GM23248 (cell line): Measurements from ENCODE around the gene YAF2. TPM values are rescaled to one million over a fixed set of nuclear protein-coding genes. Genes with fewer than 3 reads are reported as not detected.
"Not testable (repeated sequence)": the region's sequence is repeated elsewhere in the genome, so short reads cannot be mapped to it uniquely, and the experiment has no call there.

Source experiments
- DNase-seq: peaks from one replicate; pipeline ENCODE4 v3.0.0-alpha.2; 2015
- H2AFZ ChIP-seq: fragments of 200-600 bp; sonication (generic); 2 replicates; pipeline ENCODE4 v1.6.1; 2016; ENCODE audit warnings: antibody characterized with exemption
- H3F3A ChIP-seq: fragments of 200-600 bp; sonication (generic); 2 replicates; pipeline ENCODE4 v1.6.1; 2016; ENCODE audit warnings: mild to moderate bottlenecking, antibody characterized with exemption, mixed run types; ENCODE audit not compliant: insufficient read depth
- H3K27ac ChIP-seq: fragments of 200-600 bp; sonication (generic); 2 replicates; pipeline ENCODE4 v1.5.1; 2016; ENCODE audit warnings: mild to moderate bottlenecking
- H3K27me3 ChIP-seq: fragments of 200-600 bp; sonication (generic); replicated peaks from 2 replicates; pipeline ENCODE4 v1.6.1; 2016; ENCODE audit warnings: mild to moderate bottlenecking; ENCODE audit not compliant: insufficient read depth
- H3K36me3 ChIP-seq: fragments of 200-600 bp; sonication (generic); 2 replicates; pipeline ENCODE4 v1.6.1; 2016; ENCODE audit warnings: low read depth, mild to moderate bottlenecking
- H3K4me1 ChIP-seq: fragments of 200-600 bp; sonication (generic); 2 replicates; pipeline ENCODE4 v1.6.1; 2016; ENCODE audit warnings: mild to moderate bottlenecking; ENCODE audit not compliant: insufficient read depth
- H3K4me2 ChIP-seq: fragments of 200-600 bp; sonication (generic); one replicate; pipeline ENCODE4 v1.6.1; 2016; ENCODE audit warnings: mild to moderate bottlenecking; ENCODE audit not compliant: unreplicated experiment
- H3K4me3 ChIP-seq: fragments of 200-600 bp; sonication (generic); 2 replicates; pipeline ENCODE4 v1.5.1; 2016; ENCODE audit warnings: mild to moderate bottlenecking
- H3K79me2 ChIP-seq: fragments of 200-600 bp; sonication (generic); 2 replicates; pipeline ENCODE4 v1.6.1; 2016; ENCODE audit warnings: mild to moderate bottlenecking; ENCODE audit not compliant: insufficient read depth
- H3K9ac ChIP-seq: fragments of 200-600 bp; sonication (generic); 2 replicates; pipeline ENCODE4 v1.6.1; 2016; ENCODE audit warnings: mild to moderate bottlenecking
- H3K9me2 ChIP-seq: fragments of 200-600 bp; sonication (generic); 2 replicates; pipeline ENCODE4 v1.6.1; 2016; ENCODE audit warnings: mixed run types, mild to moderate bottlenecking, moderate library complexity; ENCODE audit not compliant: insufficient read depth
- H3K9me3 ChIP-seq: fragments of 200-600 bp; sonication (generic); one replicate; pipeline ENCODE4 v1.6.1; 2017; ENCODE audit warnings: low read depth
- H4K20me1 ChIP-seq: fragments of 200-600 bp; sonication (generic); 2 replicates; pipeline ENCODE4 v1.6.0; 2016; ENCODE audit not compliant: insufficient read depth
- EZH2 ChIP-seq: fragments of 200-600 bp; sonication (generic); IDR thresholded peaks from 2 replicates; pipeline ENCODE4 v1.6.1; 2018; ENCODE audit warnings: antibody characterized with exemption, mild to moderate bottlenecking; ENCODE audit not compliant: insufficient read depth, poor library complexity, severe bottlenecking
- EZH2phosphoT487 ChIP-seq: fragments of 200-600 bp; sonication (generic); IDR thresholded peaks from 2 replicates; pipeline ENCODE4 v1.6.1; 2018; ENCODE audit warnings: antibody characterized with exemption, moderate library complexity, mild to moderate bottlenecking, low read depth; ENCODE audit not compliant: insufficient read depth
- WGBS, 2 experiments: methylation state at CpG; one replicate each; pipeline ENCODE4 v1.1.6; 2015 to 2017; ENCODE audit warnings: low lambda C conversion rate in 2 of 2, low coverage in 1 of 2; ENCODE audit errors: missing lambda C conversion rate in 2 of 2; 5-methylcytosine and 5-hydroxymethylcytosine counted together
- in situ Hi-C: fragments of 300-500 bp; cut with MboI; formaldehyde crosslinking; loops from 2 replicates; pipeline ENCODE4 v1.15.0; 2020
- polyA plus RNA-seq: library from polyadenylated mRNA; unstranded; fragments of >200 nt; fragmentation: Nextera tagmentation; extraction: Ambion mirVana; gene quantifications from 2 replicates; pipeline ENCODE4 v1.2.1, GENCODE V29; 2016
- total RNA-seq: library from RNA; depleted of rRNA; stranded (reverse); fragments of >200 nt; shearing (Covaris generic); gene quantifications from 2 replicates; pipeline ENCODE4 v1.2.3, GENCODE V29; 2014

The YAF2 gene
- total and polyA plus RNA-seq, 2 experiments from 2014 or later, result 17.0 to 21.0 TPM

DNA sequence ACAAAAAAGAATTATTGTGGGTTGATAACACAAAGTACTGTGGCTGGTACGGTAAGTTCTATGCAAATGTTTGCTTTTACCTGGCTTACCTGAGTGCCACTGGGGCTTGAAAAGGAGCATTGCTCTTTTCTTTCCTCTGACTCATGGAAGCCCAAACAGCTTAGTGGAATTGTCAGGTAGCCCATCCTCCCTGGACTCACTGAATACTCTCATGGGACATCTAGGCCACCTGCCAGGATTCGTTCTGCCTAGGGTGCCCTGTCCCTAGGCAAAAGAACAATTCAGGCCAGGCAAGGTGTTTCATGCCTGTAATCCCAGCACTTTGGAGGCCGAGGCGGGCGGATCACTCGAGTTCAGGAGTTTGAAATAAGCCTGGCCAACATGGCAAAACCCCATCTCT is 22.5 kb upstream of the YAF2 start:
- Histone ChIP-seq H4K20me1 (no peaks in the 10 kb centered on the region), H3K79me2 (no peaks in the 10 kb centered on the region), H3K9ac (no peak overlapping the region), H3K4me3 (no peak overlapping the region), H3K27me3 (no peaks in the 10 kb centered on the region), H3K4me2 (no peak overlapping the region), H3K36me3 (no peaks in the 10 kb centered on the region), H3K27ac (no peak overlapping the region), H3K4me1 (no peaks in the 10 kb centered on the region), H3K9me3 (no peaks in the 10 kb centered on the region), H2AFZ (no peak overlapping the region), H3F3A (no peaks in the 10 kb centered on the region), H3K9me2 (no peaks in the 10 kb centered on the region)
- TF ChIP-seq EZH2phosphoT487 (no peak), EZH2 (no peak)
- 80 to 82% methylated on average over 6 of the region's 6 CpGs for WGBS, 2 experiments
- DNase-seq, result no peak
- in situ Hi-C loops, result no loop called here

DNA sequence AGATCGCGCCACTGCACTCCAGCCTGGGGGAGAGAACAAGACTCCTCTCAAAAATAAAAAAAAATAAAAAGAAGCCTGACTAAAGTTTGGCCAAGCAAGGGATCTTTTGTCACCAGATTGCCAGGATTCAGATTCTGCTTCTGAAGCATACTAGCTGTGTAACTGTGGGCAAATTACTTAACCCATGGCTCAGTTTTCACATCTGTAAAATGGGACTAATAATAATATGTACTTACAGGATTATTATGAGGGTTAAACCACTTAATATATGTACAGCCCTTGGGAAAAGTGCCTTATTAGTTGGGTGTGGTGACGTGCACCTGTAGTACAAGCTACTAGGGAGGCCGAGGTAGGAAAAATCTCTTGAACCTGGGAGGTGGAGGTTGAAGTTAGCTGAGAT is 21.7 kb upstream of the YAF2 start:
- Histone ChIP-seq H3K9me3 (no peaks in the 10 kb centered on the region), H3K27ac (no peak overlapping the region), H3K9me2 (no peaks in the 10 kb centered on the region), H3K27me3 (no peaks in the 10 kb centered on the region), H3K4me3 (no peak overlapping the region), H4K20me1 (no peaks in the 10 kb centered on the region), H3K79me2 (no peaks in the 10 kb centered on the region), H2AFZ (no peak overlapping the region), H3K36me3 (no peaks in the 10 kb centered on the region), H3K4me1 (no peaks in the 10 kb centered on the region), H3K9ac (no peak overlapping the region), H3K4me2 (no peak overlapping the region), H3F3A (no peaks in the 10 kb centered on the region)
- WGBS, 2 experiments, result 91 to 94% methylated on average over 4 of the region's 4 CpGs
- TF ChIP-seq EZH2phosphoT487, result no peak
- no peak for TF ChIP-seq EZH2
- in situ Hi-C loops, result no loop called here
- DNase-seq, result no peak

DNA sequence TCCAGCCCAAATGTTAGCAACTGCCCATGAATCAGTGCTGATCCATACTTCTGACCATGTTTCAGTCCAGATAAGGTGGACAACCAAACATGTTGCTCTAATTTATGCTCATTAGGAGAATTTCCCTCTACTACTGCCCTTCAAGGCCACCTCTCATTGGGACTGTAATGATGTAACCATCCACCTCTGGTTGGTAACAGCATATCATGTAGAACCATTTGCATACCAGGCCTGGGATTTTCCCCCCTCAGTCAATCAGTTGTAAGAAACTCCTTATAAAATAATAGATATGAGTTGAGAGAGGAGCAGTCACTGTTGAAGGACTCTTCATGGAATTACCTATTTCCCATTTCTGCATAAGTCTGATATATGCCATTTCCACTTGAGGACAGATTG is 17.8 kb upstream of the YAF2 start:
- no peak overlapping the region for H3K9ac ChIP-seq
- no peaks in the 10 kb centered on the region for H3K27me3 ChIP-seq
- no peak for DNase-seq
- no peaks in the 10 kb centered on the region for H3K36me3 ChIP-seq
- no peaks in the 10 kb centered on the region for H3K79me2 ChIP-seq
- H3K4me2 ChIP-seq, result no peak overlapping the region
- TF ChIP-seq EZH2, result no peak
- no peak for TF ChIP-seq EZH2phosphoT487
- no peaks in the 10 kb centered on the region for H3K9me2 ChIP-seq
- H3K9me3 ChIP-seq, result no peaks in the 10 kb centered on the region
- H3F3A ChIP-seq, result no peaks in the 10 kb centered on the region
- no peak overlapping the region for H3K4me3 ChIP-seq
- no peak overlapping the region for H3K27ac ChIP-seq
- in situ Hi-C loops, result no loop called here
- no peaks in the 10 kb centered on the region for H4K20me1 ChIP-seq
- no peak overlapping the region for H2AFZ ChIP-seq
- no peaks in the 10 kb centered on the region for H3K4me1 ChIP-seq

- 84 to 100% methylated on average over 2 of the region's 2 CpGs for WGBS, 2 experiments
- H3K79me2 ChIP-seq, result no peaks in the 10 kb centered on the region
These were observed 17.3 kb upstream of the YAF2 start for GRCh38 chr12:42255221-42255865.

DNA sequence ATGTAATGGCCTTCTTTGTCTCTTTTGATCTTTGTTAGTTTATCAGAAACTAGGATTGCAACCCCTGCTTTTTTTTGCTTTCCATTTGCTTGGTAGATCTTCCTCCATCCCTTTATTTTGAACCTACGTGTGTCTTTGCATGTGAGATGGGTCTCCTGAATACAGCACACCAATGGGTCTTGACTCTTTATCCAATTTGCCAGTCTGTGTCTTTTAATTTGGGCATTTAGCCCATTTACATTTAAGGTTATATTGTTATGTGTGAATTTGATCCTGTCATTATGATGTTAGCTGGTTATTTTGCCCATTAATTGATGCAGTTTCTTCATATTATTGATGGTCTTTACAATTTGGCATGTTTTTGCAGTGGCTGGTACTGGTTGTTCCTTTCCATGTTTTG is 14.6 kb upstream of the YAF2 start:
- H3K4me3 ChIP-seq, DNase-seq, H3K9ac ChIP-seq, H3K4me2 ChIP-seq, H3K36me3 ChIP-seq, H3K4me1 ChIP-seq, H3K27ac ChIP-seq, H3F3A ChIP-seq, H3K9me3 ChIP-seq, in situ Hi-C loops, H4K20me1 ChIP-seq, H3K9me2 ChIP-seq, H3K27me3 ChIP-seq, H2AFZ ChIP-seq, H3K79me2 ChIP-seq: not testable (repeated sequence)
- WGBS, 2 experiments, result 32 to 35% methylated on average over 1 of the region's 1 CpG

More at GRCh38 chr12:42255221-42255865, 17.3 kb upstream of the YAF2 start:
- no peaks in the 10 kb centered on the region for H4K20me1 ChIP-seq
- H2AFZ ChIP-seq, result no peak overlapping the region
- H3K4me3 ChIP-seq, result no peak overlapping the region
- no peak overlapping the region for H3K9ac ChIP-seq
- no peaks in the 10 kb centered on the region for H3K9me3 ChIP-seq
- no peaks in the 10 kb centered on the region for H3K4me1 ChIP-seq
- H3K36me3 ChIP-seq, result no peaks in the 10 kb centered on the region
- no peaks in the 10 kb centered on the region for H3K27me3 ChIP-seq
- H3F3A ChIP-seq, result no peaks in the 10 kb centered on the region
- in situ Hi-C loops, result no loop called here
- TF ChIP-seq EZH2 (no peak), EZH2phosphoT487 (no peak)
- DNase-seq, result no peak
- no peaks in the 10 kb centered on the region for H3K9me2 ChIP-seq
- no peak overlapping the region for H3K4me2 ChIP-seq
- no peak overlapping the region for H3K27ac ChIP-seq

DNA sequence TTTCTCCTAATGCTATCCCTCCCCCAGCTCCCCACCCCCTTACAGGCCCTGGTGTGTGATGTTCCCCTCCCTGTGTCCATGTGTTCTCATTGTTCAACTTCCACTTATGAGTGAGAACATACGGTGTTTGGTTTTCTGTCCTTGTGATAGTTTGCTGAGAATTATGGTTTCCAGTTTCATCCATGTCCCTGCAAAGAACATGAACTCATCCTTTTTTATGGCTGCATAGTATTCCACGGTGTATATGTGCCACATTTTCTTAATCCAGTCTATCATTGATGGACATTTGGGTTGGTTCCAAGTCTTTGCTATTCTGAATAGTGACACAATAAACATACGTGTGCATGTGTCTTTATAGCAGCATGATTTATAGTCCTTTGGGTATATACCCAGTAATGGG is 11.0 kb upstream of the YAF2 start:
- H3K4me1 ChIP-seq, H3K9ac ChIP-seq, H3K4me2 ChIP-seq, H3K9me2 ChIP-seq, H3F3A ChIP-seq, H3K4me3 ChIP-seq, H3K27me3 ChIP-seq, H4K20me1 ChIP-seq, H3K27ac ChIP-seq, DNase-seq, H3K36me3 ChIP-seq, H2AFZ ChIP-seq, H3K9me3 ChIP-seq, H3K79me2 ChIP-seq, in situ Hi-C loops: not testable (repeated sequence)
- 89 to 92% methylated on average over 3 of the region's 3 CpGs for WGBS, 2 experiments
